HepG2 (cell line): Measurements from ENCODE around the gene HEXIM1. TPM values are rescaled to one million over a fixed set of nuclear protein-coding genes. Genes with fewer than 3 reads are reported as not detected.

Experiments
- CBX5 ChIP-seq: sonication (generic); formaldehyde crosslinking; IDR thresholded peaks from 2 replicates; pipeline ENCODE4 v1.4.0; 2020; ENCODE audit warnings: missing genetic modification reagents, borderline replicate concordance
- CEBPG ChIP-seq: IDR thresholded peaks from 2 replicates; pipeline ENCODE4 v1.6.1; 2016
- ELK4 ChIP-seq: sonication (generic); formaldehyde crosslinking; IDR thresholded peaks from 2 replicates; pipeline ENCODE4 v1.9.0; 2021; ENCODE audit warnings: missing genetic modification reagents, borderline replicate concordance
- IRX3 ChIP-seq: sonication (generic); formaldehyde crosslinking; IDR thresholded peaks from 2 replicates; pipeline ENCODE4 v1.8.1; 2023; ENCODE audit warnings: mild to moderate bottlenecking, low read depth, missing genetic modification reagents, borderline replicate concordance
- NKX3-1 ChIP-seq: sonication (generic); formaldehyde crosslinking; IDR thresholded peaks from 2 replicates; pipeline ENCODE4 v1.5.0; 2020; ENCODE audit warnings: missing genetic modification reagents
- PATZ1 ChIP-seq: sonication (generic); formaldehyde crosslinking; IDR thresholded peaks from 2 replicates; pipeline ENCODE4 v1.4.0; 2020; ENCODE audit warnings: missing genetic modification reagents
- PAXIP1 ChIP-seq: sonication (generic); formaldehyde crosslinking; conservative IDR thresholded peaks from 2 replicates; pipeline ENCODE4 v1.4.0; 2020; ENCODE audit warnings: mild to moderate bottlenecking, missing genetic modification reagents, moderate library complexity
- SRSF4 ChIP-seq: fragments of 200-400 bp; formaldehyde crosslinking; IDR thresholded peaks from one replicate; pipeline ENCODE4 v1.6.1; 2018; ENCODE audit warnings: mild to moderate bottlenecking, low read depth, low read length, moderate library complexity; ENCODE audit not compliant: poor library complexity, severe bottlenecking
- SUZ12 ChIP-seq: fragments of 150-350 bp; IDR thresholded peaks from 2 replicates; pipeline ENCODE4 v1.6.1; 2014; ENCODE audit warnings: low read depth, low read length
- ZFP36L2 ChIP-seq: sonication (generic); formaldehyde crosslinking; IDR thresholded peaks from 2 replicates; pipeline ENCODE4 v1.4.0; 2020; ENCODE audit warnings: missing genetic modification reagents
- ZFP37 ChIP-seq: sonication (generic); formaldehyde crosslinking; IDR thresholded peaks from 2 replicates; pipeline ENCODE4 v1.4.0; 2020; ENCODE audit warnings: missing genetic modification reagents, borderline replicate concordance
- ZNF263 ChIP-seq: sonication (generic); formaldehyde crosslinking; IDR thresholded peaks from 2 replicates; pipeline ENCODE4 v1.4.0; 2020; ENCODE audit warnings: missing genetic modification reagents
- ZNF331 ChIP-seq: sonication (generic); formaldehyde crosslinking; IDR thresholded peaks from 2 replicates; pipeline ENCODE4 v1.4.0; 2020; ENCODE audit warnings: missing genetic modification reagents
- ZNF33B ChIP-seq: sonication (generic); formaldehyde crosslinking; IDR thresholded peaks from 2 replicates; pipeline ENCODE4 v1.5.1; 2020; ENCODE audit warnings: mild to moderate bottlenecking, missing genetic modification reagents
- ZNF503 ChIP-seq: sonication (generic); formaldehyde crosslinking; IDR thresholded peaks from 2 replicates; pipeline ENCODE4 v1.4.0; 2020; ENCODE audit warnings: missing genetic modification reagents
- ZNF7 ChIP-seq: IDR thresholded peaks from 2 replicates; pipeline ENCODE4 v1.6.1; 2016; ENCODE audit warnings: missing biosample characterization, missing genetic modification reagents
- ZNF766 ChIP-seq: sonication (generic); formaldehyde crosslinking; IDR thresholded peaks from 2 replicates; pipeline ENCODE4 v1.5.0; 2020; ENCODE audit warnings: missing genetic modification reagents, borderline replicate concordance
- polyA plus RNA-seq, 8 experiments: library from polyadenylated mRNA; depleted of rRNA in 3 of 8; stranded (reverse) in 7 of 8; unstranded in 1 of 8; fragments of >200 nt; fragmentation: Illumina TruSeq in 4 of 8; extraction: Trizol in 4 of 8; gene quantifications; 2 replicates each; pipeline versions ENCODE4 v1.2.1 to v1.2.3, GENCODE V29; 2011 to 2016; ENCODE audit warnings: low read depth in 4 of 8, missing spikeins in 1 of 8, mixed read lengths in 1 of 8; ENCODE audit not compliant: insufficient read depth in 1 of 8
- total RNA-seq, 5 experiments: library from RNA; depleted of rRNA; stranded (reverse); fragments of >200 nt; fragmentation: Illumina TruSeq; extraction: Trizol; gene quantifications; 2 replicates each; pipeline ENCODE4 v1.2.3, GENCODE V29; 2016; ENCODE audit warnings: low read depth in 1 of 5

The HEXIM1 gene
- total and polyA plus RNA-seq, 2 of the 13 experiments (the other 11 are each of a cell fraction or from before 2014, with no cell fraction given): 10.5 to 16.6 TPM

- peak; percentile 58 for TF ChIP-seq PATZ1 (CRISPR knock-in tag)
- no peak; the same call in 1 of the 2 replicates for TF ChIP-seq CBX5 (CRISPR knock-in tag)
- TF ChIP-seq ELK4 (CRISPR knock-in tag): no peak
- TF ChIP-seq ZNF7 (CRISPR knock-in tag): no peak
- TF ChIP-seq CEBPG: peak; percentile 63; the same call in 1 of the 2 replicates
- no peak for TF ChIP-seq ZNF33B (CRISPR knock-in tag)
- no peak for TF ChIP-seq NKX3-1 (CRISPR knock-in tag)
- 0 out of 2 replicates have a peak, but pooled peaks have one; percentile 64 for TF ChIP-seq ZNF766 (CRISPR knock-in tag)
- no peak for TF ChIP-seq ZNF503 (CRISPR knock-in tag)
- TF ChIP-seq ZFP36L2: no peak
- TF ChIP-seq SUZ12: no peak
- peak; percentile 59 for TF ChIP-seq PAXIP1 (CRISPR knock-in tag)
- no peak for TF ChIP-seq IRX3 (CRISPR knock-in tag)
- no peak for TF ChIP-seq SRSF4
- TF ChIP-seq ZNF263: peak; percentile 64
- TF ChIP-seq ZNF331 (CRISPR knock-in tag): peak; percentile 68
- no peak for TF ChIP-seq ZFP37 (CRISPR knock-in tag)
These were observed 46.1 kb upstream of the HEXIM1 start (continued) for GRCh38 chr17:45101883-45102811.
